ENCODE results near the gene SPATA32.
"Not testable (repeated sequence)": the region's sequence is repeated elsewhere in the genome, so short reads cannot be mapped to it uniquely, and the experiment has no call there.

The SPATA32 gene

DNA sequence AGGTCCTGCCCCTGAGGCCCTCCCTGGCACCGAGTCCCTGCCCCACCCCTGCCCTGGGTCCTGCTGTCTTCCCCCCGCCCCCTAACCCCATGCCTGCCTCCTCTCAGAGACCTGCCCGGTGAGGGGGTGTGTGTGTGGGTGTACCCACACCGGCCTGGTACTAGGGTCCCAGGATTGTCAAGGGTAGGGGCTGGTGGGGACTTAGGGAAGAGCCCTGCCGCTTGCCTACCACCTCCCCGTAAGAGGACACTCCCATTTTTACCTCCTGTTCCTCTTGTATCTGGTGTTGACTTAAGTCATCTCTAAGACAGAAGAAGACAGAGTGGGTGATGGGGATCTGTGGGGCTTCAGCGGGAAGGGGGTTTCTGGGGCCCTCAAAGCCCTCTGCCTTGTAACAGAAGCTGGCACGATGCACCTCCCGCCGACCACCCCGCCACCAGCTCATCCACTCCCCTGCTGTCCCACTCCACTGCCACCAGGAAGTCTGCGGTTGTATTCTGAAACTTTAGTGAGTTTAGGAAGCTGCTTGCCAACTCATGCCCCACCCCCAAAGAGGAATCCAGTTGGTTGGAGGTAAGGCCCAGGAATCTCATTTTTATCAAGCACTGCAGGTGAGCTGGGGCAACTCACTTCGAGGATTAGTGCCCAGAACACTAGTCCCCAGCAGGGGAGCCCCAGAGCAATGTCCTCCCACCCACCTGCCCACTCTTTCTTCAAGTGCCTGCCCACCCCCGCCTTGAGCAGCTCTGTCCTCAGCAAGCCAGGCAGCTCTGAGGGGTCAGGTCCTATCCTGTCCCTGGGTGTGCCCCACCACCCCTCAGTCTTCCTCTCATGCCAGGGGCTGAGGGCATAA lies 5.6 kb downstream of the SPATA32 start:
- Histone ChIP-seq H4K20me1 (ENCODE audit: insufficient read depth) (no peaks in the 10 kb centered on the region), H3K9ac (no peak overlapping the region), H3K27me3 (ENCODE audit: insufficient read depth, low read depth) (no peaks in the 10 kb centered on the region), H3K4me1 (ENCODE audit: low read depth, poor library complexity, severe bottlenecking) (peaks cover 6% of the 10 kb centered on the region), H3K4me2 (no peak overlapping the region; the same call in 1 of the 2 replicates), H3K36me3 (ENCODE audit: insufficient read depth) (no peaks in the 10 kb centered on the region), H3K4me3 (IDR thresholded peaks at IDR 0.05; ENCODE audit: insufficient read depth, low read depth, low read length) (no peak overlapping the region), H3K27ac (no peak overlapping the region), H3K79me2 (ENCODE audit: insufficient read depth, low read depth) (no peaks in the 10 kb centered on the region), H2AFZ (ENCODE audit: low read depth) (no peak overlapping the region)
- TF ChIP-seq, protein P1, sequence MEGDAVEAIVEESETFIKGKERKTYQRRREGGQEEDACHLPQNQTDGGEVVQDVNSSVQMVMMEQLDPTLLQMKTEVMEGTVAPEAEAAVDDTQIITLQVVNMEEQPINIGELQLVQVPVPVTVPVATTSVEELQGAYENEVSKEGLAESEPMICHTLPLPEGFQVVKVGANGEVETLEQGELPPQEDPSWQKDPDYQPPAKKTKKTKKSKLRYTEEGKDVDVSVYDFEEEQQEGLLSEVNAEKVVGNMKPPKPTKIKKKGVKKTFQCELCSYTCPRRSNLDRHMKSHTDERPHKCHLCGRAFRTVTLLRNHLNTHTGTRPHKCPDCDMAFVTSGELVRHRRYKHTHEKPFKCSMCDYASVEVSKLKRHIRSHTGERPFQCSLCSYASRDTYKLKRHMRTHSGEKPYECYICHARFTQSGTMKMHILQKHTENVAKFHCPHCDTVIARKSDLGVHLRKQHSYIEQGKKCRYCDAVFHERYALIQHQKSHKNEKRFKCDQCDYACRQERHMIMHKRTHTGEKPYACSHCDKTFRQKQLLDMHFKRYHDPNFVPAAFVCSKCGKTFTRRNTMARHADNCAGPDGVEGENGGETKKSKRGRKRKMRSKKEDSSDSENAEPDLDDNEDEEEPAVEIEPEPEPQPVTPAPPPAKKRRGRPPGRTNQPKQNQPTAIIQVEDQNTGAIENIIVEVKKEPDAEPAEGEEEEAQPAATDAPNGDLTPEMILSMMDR (conservative IDR thresholded peaks at IDR 0.05; ENCODE audit: low read depth, low read length), result peak; percentile 16; the same call in 1 of the 2 replicates

- H3K36me3 ChIP-seq (ENCODE audit: insufficient read depth), result no peaks in the 10 kb centered on the region
- H3K79me2 ChIP-seq (ENCODE audit: insufficient read depth, low read depth), result no peaks in the 10 kb centered on the region
- no peaks in the 10 kb centered on the region for H3K27me3 ChIP-seq (ENCODE audit: insufficient read depth, low read depth)
- no peak overlapping the region for H2AFZ ChIP-seq (ENCODE audit: low read depth)
- no peak overlapping the region for H3K4me2 ChIP-seq
- H3K4me1 ChIP-seq (ENCODE audit: low read depth, poor library complexity, severe bottlenecking), result peaks cover 6% of the 10 kb centered on the region
- no peak overlapping the region for H3K9ac ChIP-seq
- H4K20me1 ChIP-seq (ENCODE audit: insufficient read depth), result no peaks in the 10 kb centered on the region
- H3K27ac ChIP-seq, result no peak overlapping the region
- no peak overlapping the region for H3K4me3 ChIP-seq (IDR thresholded peaks at IDR 0.05; ENCODE audit: insufficient read depth, low read depth, low read length)
- TF ChIP-seq, protein P1 (conservative IDR thresholded peaks at IDR 0.05; ENCODE audit: low read depth, low read length), result no peak
These were observed 6.5 kb downstream of the SPATA32 start for GRCh38 chr17:45255358-45255757.

DNA sequence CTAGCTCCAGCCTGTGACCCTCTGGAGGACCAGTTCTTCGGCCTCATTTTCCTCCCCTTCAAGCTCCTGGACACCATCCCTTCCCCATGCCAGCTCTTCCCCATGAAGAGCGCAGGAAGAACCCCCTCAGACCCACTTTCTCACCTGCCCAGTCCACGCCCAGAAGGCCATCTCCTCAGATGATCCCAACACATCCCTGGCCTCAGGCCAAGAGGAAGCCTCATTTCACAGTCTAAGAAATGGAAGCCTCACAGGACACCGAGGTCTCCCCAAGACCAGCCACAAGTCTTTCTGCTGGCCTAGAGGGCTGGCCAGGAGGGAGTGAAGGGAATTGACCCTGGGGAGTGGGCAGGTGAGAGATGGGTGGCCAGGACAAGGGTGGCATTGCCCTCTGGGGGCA lies 8.0 kb downstream of the SPATA32 start:
- Histone ChIP-seq H3K27me3 (ENCODE audit: insufficient read depth, low read depth) (no peaks in the 10 kb centered on the region), H2AFZ (ENCODE audit: low read depth) (no peak overlapping the region), H3K27ac (no peak overlapping the region), H3K36me3 (ENCODE audit: insufficient read depth) (no peaks in the 10 kb centered on the region), H3K4me3 (IDR thresholded peaks at IDR 0.05; ENCODE audit: insufficient read depth, low read depth, low read length) (no peak overlapping the region), H3K4me2 (no peak overlapping the region), H3K9ac (no peak overlapping the region), H3K4me1 (ENCODE audit: low read depth, poor library complexity, severe bottlenecking) (peaks cover 12% of the 10 kb centered on the region), H4K20me1 (ENCODE audit: insufficient read depth) (no peaks in the 10 kb centered on the region), H3K79me2 (ENCODE audit: insufficient read depth, low read depth) (no peaks in the 10 kb centered on the region)
- TF ChIP-seq, protein P1 (conservative IDR thresholded peaks at IDR 0.05; ENCODE audit: low read depth, low read length), result no peak

DNA sequence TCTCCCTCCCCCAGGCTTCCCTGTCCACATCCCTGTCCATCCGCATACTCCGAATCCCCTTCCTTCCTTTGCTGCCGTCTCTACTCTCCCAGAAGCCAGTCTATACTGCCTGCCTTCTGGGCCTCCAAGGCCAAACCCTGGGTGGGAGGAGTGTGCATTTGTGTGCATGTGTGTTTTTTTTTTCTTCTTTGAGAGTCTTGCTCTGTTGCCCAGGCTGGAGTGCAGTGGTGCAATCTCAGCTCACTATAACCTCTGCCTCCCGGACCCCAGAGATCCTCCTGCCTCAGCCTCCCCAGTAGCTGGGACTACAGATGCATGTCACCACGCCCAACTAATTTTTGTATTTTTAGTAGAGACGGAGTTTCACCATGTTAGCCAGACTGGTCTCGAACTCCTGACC lies 8.7 kb downstream of the SPATA32 start:
- not testable (repeated sequence) for H3K27me3 ChIP-seq (ENCODE audit: insufficient read depth, low read depth); H3K4me3 ChIP-seq (IDR thresholded peaks at IDR 0.05; ENCODE audit: insufficient read depth, low read depth, low read length); H3K27ac ChIP-seq; H3K79me2 ChIP-seq (ENCODE audit: insufficient read depth, low read depth); H3K4me2 ChIP-seq; H2AFZ ChIP-seq (ENCODE audit: low read depth); H4K20me1 ChIP-seq (ENCODE audit: insufficient read depth); H3K36me3 ChIP-seq (ENCODE audit: insufficient read depth); H3K9ac ChIP-seq
- H3K4me1 ChIP-seq (ENCODE audit: low read depth, poor library complexity, severe bottlenecking), result peaks cover 17% of the 10 kb centered on the region

GRCh38 chr17:45251931-45252330 lies 10.0 kb downstream of the SPATA32 start:
- no peaks in the 10 kb centered on the region for H3K36me3 ChIP-seq (ENCODE audit: insufficient read depth)
- H3K4me2 ChIP-seq, result no peak overlapping the region
- no peaks in the 10 kb centered on the region for H3K79me2 ChIP-seq (ENCODE audit: insufficient read depth, low read depth)
- H4K20me1 ChIP-seq (ENCODE audit: insufficient read depth), result no peaks in the 10 kb centered on the region
- H2AFZ ChIP-seq (ENCODE audit: low read depth), result no peak overlapping the region
- H3K4me3 ChIP-seq (IDR thresholded peaks at IDR 0.05; ENCODE audit: insufficient read depth, low read depth, low read length), result no peak overlapping the region
- no peak overlapping the region for H3K9ac ChIP-seq
- no peaks in the 10 kb centered on the region for H3K27me3 ChIP-seq (ENCODE audit: insufficient read depth, low read depth)
- peaks cover 17% of the 10 kb centered on the region for H3K4me1 ChIP-seq (ENCODE audit: low read depth, poor library complexity, severe bottlenecking)
- TF ChIP-seq, protein P1 (conservative IDR thresholded peaks at IDR 0.05; ENCODE audit: low read depth, low read length), result no peak
- no peak overlapping the region for H3K27ac ChIP-seq
